Measurements from ENCODE around the gene LACTB. TPM values are rescaled to one million over a fixed set of nuclear protein-coding genes. Genes with fewer than 3 reads are reported as not detected.

Gene LACTB, protein sequence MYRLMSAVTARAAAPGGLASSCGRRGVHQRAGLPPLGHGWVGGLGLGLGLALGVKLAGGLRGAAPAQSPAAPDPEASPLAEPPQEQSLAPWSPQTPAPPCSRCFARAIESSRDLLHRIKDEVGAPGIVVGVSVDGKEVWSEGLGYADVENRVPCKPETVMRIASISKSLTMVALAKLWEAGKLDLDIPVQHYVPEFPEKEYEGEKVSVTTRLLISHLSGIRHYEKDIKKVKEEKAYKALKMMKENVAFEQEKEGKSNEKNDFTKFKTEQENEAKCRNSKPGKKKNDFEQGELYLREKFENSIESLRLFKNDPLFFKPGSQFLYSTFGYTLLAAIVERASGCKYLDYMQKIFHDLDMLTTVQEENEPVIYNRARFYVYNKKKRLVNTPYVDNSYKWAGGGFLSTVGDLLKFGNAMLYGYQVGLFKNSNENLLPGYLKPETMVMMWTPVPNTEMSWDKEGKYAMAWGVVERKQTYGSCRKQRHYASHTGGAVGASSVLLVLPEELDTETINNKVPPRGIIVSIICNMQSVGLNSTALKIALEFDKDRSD
- 6.7 and 9.9 TPM in 2 replicates for polyA plus RNA-seq (2014; cell fraction: cytosol; rRNA removed)
- polyA plus RNA-seq (2014; cell fraction: nucleus; rRNA removed): 7.7 and 17.2 TPM in 2 replicates

DNA sequence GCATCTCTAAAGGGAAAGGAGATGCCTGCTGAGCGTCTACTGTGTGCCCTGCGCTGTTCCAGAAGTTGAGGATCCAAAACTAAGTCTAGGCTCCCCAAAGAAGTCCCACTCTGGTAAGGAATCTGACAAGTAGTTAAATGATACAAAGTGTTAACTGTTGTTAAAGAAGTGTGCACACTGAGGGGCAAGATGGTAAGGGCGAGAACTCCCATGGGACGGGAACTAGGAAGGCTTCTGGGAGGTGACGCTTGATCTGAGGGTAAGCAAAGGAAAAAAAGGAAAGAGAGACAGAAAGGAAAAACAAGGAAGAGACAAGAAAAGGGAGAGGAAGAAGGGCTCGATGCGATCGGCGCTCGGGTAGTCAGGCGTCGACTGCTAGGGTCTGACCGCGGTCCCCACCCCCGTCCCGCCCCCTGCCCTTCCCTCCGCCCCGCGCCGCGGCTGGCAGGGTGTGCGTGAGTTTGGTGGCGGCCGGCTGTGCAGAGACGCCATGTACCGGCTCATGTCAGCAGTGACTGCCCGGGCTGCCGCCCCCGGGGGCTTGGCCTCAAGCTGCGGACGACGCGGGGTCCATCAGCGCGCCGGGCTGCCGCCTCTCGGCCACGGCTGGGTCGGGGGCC is at the start of gene LACTB:
Gene LACTB, plus strand, starts transcription at position 480 of the 620 bp plus-strand sequence. Its CDS starts 11 bp downstream, at position 491.
- DNase-seq (ENCODE audit: low spot score): peak; percentile 85

DNA sequence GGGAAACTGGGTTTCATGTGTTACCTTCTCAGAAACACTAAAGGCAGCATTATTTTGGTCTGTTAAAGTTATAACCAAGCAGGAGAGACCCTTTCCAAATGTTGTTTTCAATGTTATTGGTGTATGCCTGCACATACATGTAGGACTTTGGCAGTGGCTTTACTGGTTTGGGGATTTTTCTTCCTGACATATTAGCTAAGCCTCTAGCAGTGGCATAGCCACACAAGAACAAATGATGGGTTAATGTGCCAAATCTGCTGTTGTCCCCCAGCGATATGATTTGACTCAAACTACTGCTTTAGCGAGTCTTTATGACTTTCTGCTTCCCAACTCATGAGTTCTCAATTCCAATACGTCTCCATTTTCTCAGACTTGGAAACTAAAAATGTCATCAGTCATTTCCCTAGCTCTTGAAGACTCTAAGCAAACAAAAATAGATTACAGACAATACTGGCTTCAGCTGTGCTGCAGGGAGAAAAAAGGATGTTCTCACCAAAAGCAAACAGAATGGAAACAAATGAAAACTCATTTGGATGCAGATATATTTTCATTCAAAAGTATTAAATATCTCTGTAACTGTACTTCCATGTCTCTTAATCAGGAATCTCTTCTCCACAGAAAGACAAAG is 49.5 kb upstream of the LACTB start:
- no peak for DNase-seq (ENCODE audit: low spot score)

DNA sequence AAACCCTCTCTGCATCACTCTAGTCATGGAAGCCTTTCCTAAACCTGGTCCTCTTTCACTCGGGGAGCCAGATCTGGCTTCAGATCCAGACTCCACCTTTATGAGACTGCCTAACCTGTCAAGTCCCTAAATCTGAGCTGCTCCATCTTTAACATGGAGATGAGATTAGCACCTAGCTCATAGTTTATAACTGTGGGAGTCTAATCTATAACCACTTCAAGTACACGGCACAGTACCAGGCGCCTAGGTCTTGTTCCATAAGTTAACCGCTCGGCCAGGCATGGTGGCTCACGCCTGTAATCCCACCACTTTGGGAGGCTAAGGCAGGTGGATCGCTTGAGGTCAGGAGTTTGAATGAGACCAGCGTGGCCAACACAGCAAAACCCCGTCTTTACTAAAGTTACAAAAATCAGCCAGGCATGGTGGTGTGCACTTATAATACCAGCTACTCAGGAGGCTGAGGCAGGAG is 48.8 kb upstream of the LACTB start:
- no peak for DNase-seq (ENCODE audit: low spot score)

DNA sequence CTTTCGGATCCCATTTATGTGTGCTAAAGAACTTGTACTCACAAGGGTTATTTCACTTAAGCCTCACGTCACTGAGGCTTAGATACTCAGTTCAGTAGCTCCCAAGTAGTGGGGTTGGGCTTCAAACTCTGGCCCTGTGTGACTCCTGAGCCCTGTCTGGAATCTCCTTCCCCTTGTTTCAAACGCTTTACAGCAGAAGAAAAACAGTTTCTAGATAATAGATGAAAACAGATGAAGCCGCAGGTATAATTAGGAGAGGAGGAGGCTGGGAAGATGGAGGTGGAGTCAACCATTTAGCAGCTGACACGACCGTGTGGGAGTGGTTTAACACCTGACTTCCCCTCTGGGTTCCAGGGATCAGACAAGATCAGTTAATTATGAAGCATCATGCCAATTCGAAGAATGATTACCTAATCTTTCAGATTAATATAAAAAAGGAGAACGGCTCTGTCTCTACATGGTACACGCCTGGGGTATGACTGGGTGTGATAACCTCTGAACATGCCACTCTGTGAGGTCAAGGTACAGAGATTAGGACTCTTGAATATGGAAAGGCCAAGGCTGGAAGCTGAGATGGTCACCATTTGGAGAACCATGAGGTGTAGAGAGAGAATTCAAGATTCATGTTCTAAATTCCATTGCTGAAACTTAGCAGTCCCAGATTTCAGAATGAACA is 48.0 kb upstream of the LACTB start:
- no peak for DNase-seq (ENCODE audit: low spot score)

DNA sequence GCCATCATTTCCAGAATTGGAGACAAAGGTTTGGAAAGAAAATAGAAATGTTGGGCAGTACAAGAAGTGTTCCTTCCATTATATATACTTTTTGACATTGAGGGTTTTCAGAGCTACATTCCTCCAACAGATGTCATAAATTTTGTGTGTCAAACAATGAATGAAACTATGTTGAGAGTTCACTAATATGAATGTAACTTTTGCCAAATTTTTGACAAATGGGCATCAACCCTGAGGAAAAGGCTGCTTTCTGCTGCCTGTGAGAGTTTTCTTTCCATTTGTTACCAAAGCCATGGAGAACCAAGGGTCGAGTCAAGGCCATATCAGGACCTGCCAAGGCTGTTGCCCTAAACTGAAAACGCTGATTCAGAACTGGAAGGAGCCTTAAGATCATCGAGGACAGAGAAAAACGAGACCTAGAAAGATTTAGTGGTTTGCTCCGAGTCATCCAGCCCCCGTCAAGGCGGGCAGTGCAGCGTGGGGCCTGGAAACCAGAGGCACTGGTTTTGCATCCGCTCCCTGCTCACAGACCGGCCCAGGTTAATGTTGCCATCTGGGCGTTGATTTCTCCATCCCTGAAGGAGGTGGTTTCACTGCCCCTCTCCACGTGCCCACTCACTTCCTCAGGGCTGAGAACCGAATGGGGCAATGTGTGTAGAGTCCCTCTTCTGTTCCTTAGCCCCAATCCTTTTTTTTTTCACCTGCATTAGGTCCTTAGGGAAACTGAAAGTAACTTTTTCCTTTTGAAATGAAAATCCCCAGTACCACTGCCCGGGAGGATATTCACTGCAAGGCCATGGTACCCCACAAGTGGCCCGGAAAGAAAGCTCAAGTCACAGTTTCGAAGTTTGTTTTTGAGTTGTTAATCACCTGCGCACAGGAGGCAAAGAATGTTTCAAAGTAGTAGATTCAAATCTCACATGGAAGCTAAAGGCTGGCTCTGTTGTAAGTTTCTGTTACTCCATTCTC is 46.4 kb upstream of the LACTB start:
- DNase-seq (ENCODE audit: low spot score): no peak

DNA sequence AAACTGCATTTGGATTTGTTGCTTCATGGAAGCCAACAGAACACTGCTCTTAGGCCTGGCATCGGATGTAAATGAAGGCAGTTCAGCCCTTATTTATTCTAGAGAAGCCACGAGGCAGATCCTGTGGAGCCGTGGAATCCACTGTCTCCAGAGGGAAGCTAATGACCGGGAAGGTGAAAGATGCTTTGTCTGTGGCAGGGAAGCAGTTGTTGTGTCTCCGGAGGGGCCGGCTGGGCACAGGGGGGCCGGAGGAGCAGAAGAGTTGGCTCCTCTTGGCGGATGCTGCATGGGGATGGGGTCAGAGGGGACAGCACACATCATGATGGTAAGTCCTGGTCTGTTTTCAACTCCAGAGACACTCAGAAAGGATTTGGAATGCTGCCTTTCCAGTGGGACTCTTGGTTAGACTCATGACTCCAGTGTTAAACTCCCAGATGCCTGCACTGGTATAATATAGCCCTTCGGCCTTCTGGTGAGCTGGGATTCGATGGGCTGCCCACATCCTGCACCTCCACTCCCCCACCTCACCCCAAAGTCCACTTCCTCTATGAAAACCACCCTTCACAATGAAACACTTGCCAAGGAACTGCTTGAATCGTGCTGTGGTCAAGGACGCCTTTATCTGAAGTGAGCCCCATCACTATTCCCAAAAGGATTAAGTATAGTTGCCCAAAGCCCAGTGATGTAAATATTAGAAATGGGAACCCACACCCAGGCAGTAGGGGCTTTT is 45.5 kb upstream of the LACTB start:
- no peak for DNase-seq (ENCODE audit: low spot score)

DNA sequence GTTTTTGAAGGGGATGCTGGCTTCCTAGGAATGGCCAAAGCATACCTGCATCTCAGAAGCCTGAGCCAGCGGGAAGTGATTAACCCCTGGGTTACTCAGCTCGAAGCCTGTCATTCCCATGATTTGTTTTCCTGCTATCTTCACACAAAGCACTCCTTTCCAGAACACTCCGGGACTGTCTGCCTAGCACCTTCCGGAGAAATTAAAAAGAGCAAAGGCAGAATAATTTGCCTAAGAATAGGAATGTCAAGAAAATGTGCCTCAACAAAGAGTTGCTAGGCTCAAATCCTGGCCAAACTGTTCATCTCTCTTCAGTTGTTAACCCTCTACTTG is 45.0 kb upstream of the LACTB start:
- no peak for DNase-seq (ENCODE audit: low spot score)

DNA sequence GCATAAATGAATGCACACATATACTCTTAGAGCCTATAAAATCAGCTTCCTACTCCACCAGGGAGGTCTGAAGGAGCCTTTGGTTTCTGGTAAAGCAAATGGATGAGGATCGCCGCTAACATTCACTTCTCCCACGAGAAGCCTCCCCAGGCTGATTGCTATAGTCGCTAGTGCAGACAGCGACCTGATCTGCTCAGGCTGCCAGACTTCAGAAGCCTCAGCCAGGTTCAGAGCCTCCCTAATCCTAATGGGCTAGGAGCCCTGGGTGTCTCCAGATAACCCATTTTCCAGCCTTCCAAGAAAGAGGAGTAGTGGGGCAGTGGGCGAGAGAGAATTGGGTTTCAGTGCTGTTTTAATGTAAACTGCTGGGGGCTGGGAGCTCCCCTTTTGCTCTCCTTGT is 43.7 kb upstream of the LACTB start:
- DNase-seq (ENCODE audit: low spot score): peak; percentile 31

DNA sequence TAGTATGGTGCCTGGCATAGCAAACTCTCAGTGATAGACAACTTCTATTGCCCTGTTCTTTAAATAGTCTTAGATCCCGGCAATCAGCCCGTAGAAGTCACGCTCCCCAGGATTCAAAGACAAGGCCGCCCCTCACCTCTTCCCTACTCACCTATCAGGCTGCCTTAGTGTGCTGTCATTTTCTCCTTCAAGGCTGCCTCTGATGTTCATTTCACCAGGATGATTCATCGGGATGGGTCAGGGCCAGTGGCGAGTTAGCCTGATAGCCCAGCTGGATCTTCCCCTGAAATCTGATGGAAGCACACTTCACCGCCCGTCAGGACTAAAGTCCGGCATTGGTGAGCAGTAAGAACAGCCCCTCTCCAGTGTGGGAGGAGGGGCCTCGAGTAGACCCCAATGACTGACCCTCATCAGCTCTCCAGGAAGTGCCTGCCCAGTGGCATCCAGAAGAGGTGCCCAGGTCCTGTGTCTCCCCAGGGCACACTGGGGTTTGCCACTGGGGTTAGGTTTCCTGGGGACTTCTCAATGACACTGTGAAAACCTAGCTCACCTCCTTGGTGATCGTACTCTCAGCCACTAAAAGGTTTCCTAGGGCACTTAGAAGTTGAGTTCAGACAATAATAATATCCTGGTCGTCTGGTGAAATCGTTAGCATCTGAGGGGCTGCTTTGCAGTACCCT is 41.6 kb upstream of the LACTB start:
- no peak for DNase-seq (ENCODE audit: low spot score)

DNA sequence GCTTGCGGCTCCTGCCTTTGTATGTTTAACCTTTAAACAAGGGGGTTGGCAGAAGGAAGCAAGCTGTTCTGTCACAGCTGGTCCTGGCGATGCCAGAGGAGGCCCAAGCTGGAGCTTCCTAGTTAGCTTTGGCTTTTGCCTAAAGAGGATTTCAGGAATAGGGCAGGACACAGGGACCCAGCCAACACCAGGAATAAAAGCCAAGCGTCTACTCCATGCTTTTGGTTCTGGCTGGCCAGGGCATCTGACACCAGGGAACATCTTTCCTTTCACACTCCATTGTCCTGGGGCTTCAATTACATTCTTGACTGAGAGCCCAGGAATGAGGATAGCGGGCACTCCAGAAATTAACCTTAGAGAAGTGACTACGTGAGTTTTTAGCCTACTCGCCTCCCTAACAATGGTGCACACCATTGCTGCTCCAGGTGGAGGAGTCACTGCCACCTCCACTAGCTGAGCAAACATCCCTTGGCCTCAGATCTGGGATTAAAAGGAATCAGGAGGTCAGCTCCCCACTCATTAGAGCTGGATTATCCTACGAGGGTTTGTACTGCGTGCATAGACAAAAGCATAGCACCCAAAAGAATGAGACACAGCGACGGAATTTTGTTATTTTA is 40.9 kb upstream of the LACTB start:
- DNase-seq (ENCODE audit: low spot score): no peak

DNA sequence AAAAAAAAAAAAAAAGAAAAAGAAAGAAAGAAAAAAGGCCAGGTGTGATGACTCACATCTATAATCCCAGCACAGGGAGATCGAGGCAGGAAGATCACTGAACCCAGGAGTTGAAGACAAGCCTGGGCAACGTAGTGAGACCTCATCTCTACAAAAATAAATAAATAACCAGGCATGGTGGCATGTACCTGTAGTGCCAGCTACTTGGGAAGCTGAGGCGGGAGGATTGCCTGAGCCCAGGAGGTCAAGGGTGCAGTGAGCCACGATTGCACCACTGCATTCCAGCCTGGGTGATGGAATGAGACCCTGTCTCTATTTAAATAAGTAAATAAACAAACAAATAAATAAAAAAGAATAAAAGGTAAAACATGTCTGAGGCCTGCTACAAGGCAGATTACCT is 39.3 kb upstream of the LACTB start:
- DNase-seq (ENCODE audit: low spot score): no peak

DNA sequence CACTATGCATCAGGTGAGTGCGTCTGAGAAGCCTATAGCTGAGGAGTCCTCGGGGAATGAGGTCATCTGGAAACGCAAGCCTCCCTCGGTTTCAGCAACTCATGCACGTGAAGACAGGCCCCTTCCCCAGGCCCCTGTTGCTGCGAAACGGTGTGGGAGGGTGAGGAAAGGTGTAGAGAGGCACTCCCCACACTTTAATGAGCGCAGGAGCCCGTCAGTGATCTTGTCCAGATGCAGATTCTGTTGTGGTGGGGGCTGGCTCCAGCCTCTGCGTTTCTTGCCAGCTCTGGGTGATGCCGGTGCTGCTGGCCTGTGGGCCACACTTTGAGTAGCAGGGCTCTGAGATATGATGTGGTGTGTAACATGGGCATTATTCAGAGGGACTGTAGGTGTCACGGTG is 38.6 kb upstream of the LACTB start:
- DNase-seq (ENCODE audit: low spot score): peak; percentile 78

DNA sequence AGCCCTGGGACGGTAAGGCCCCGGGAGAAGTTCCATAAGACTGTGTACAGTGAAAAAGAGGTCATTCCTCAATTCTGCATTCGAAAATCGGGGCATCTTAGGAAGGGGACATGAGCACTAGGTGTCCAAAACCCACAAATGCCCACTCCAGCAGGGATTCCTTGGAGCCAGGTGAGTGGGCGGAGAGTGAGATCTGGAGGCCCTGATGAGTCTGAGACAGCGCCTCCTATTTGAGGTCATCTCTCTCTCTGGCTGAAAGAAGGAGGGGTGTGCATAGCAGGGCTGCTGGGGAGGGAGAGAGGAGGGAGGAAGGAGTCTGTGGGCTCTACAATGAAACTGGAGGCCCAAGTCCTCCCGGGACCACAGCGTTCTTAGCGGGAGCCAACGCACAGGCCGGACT is 38.1 kb upstream of the LACTB start:
- peak; percentile 23 for DNase-seq (ENCODE audit: low spot score)

DNA sequence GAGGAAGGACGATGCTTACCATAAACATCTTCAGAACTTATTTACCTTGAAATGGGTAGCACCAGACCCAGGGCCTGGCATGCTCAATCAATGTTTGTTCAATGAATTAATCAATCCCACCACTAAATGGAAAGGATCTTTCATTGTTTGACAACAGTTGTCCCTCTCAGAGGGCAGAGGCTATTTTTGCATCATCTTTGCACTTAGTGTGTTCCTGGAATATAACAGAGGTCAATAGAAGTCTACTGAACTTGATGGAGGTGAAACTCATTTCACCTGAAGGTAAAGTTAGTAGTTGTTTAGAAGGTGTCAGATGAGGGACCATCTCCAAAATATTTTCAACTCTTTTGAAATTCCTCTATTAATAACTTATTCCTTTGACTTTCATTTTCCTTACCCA is 36.9 kb upstream of the LACTB start:
- no peak for DNase-seq (ENCODE audit: low spot score)

DNA sequence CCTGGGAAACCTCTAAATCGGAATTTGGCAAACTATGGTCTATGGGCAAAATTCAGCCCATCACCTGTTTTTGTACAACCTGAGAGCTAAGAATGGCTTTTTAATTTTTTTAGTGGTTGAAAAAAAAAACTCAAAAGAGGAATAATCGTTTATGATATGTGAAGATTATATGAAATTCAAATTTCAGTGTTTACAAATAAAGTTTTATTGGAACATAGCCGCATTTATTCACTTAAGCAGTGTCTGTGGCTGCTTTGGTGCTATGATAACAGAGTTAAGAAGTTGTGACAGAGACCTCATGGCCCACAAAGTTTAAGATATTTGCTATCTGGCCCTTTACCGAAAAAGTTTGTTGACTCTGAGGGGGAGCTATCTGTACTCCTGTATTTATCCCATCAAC is 36.4 kb upstream of the LACTB start:
- DNase-seq (ENCODE audit: low spot score): no peak

DNA sequence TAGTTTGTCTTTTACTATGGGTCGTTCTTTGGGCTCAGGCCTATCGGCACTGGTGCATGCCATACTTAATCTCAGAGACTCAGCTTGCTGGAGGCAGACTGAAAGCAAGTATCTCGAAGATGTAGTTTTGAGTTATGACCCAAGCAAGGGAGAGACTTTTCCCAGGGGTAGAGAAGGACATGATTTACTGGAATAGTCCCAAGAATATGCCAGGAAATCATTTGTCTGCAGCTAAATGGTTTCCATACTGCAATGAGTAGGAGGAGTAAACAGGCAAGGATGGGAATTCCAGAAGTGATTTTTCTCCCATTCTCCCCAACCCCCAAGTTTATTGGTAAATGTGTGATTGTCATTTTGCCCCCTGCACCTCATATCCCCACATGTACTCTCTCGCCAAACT is 35.4 kb upstream of the LACTB start:
- no peak for DNase-seq (ENCODE audit: low spot score)

DNA sequence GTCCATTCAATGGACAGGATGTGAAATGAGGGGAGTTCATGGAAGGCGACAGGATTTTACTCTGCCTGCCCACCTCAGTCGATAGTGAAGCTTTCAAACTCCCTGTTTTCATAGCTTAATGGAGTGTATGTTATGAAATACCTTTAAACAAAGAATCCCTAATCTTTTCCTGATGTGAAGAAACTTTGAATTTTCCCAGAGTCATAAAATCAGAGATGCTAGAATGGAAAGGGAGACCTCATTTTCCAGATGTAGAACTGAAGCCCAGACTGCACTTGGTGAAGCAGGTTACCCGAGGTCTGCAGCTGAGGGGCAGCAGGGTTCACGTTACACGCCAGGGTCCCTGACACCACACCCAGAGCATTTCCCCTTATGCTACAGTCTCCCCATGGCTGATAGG is 34.7 kb upstream of the LACTB start:
- DNase-seq (ENCODE audit: low spot score): no peak

DNA sequence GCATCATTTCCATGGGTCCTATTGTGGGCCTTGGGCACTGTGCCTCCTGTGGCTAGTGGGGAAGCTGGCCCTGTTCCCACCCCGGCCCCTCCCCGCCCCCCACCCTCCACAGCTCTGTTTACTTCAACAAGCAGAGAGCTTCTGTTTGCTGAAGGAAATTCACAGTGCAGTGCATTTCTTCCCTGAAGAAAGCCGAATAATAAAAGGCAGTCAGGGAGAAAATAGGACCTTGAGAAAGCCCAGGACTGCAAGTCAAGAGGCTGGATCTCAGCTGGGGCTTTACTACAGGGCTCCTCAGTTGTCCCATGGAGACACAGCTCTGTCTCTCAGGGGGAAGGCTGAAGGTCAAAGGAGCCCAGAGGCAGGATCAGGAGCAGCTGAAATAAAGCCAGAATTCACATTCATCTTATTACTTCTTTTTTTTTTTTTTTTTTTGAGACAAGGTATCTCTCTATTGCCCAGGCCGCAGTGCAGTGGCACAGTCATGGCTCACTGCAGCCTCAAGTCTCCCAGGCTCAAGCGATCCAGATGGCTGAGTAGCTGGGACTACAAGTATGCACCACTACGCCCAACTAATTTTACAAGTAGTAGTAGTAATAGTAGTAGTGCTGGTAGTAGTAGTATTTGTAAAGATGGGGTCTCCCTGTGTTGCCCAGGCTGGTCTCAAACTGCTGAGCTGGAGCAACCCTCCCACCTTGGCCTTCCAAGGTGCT is 33.0 kb upstream of the LACTB start:
- DNase-seq (ENCODE audit: low spot score): peak; percentile 12

All from SK-N-DZ (cell line).